IMR-90 (cell line): Measurements from ENCODE around the gene AQP12A. TPM values are rescaled to one million over a fixed set of nuclear protein-coding genes. Genes with fewer than 3 reads are reported as not detected.

Source experiments
- ATAC-seq: fragments of 200-7000 bp; cut with Tn5 transposase; 2 replicates; pipeline ENCODE4 v1.9.1; 2020; ENCODE audit warnings: low read depth, mild to moderate bottlenecking, moderate library complexity
- BruUV-seq: library from RNA; stranded (reverse); fragments of 400-500 nt; replicated peaks from 2 replicates; lab custom pipeline; 2021; lab: Mats Ljungman, UMichigan
- CTCF ChIA-PET: fragments of 300-600 bp; formaldehyde crosslinking; extraction: SDS; loops from one replicate; lab custom pipeline; 2021; ENCODE audit warnings: antibody characterized with exemption; lab: Yijun Ruan, JAX
- POLR2A ChIA-PET: fragments of 300-600 bp; sonication (Branson Sonifier 250); formaldehyde crosslinking; loops from one replicate; lab custom pipeline; 2022; ENCODE audit warnings: antibody characterized with exemption; ENCODE audit not compliant: unreplicated experiment; lab: Charles Lee
- DNase-seq: peaks from one replicate; pipeline ENCODE4 v3.0.0; 2013
- H2AFZ ChIP-seq: replicated peaks from 2 replicates; pipeline ENCODE3; 2013; ENCODE audit warnings: low read length, mild to moderate bottlenecking; ENCODE audit not compliant: poor library complexity
- H2AK5ac ChIP-seq: 2 replicates; pipeline ENCODE4 v1.6.1; 2013; ENCODE audit warnings: low read depth, low read length, inconsistent platforms
- H2AK9ac ChIP-seq: replicated peaks from 2 replicates; pipeline ENCODE3; 2013; ENCODE audit warnings: mild to moderate bottlenecking, low read depth, low read length, moderate library complexity; ENCODE audit not compliant: poor library complexity
- H2BK120ac ChIP-seq: 2 replicates; pipeline ENCODE4 v1.6.1; 2013; ENCODE audit warnings: low read depth, low read length, inconsistent platforms
- H2BK15ac ChIP-seq: 3 replicates; pipeline ENCODE4 v1.6.1; 2013; ENCODE audit warnings: low read depth, low read length, inconsistent platforms
- H2BK20ac ChIP-seq: 2 replicates; pipeline ENCODE4 v1.6.1; 2013; ENCODE audit warnings: low read depth, mild to moderate bottlenecking, inconsistent platforms, low read length, moderate library complexity
- H2BK5ac ChIP-seq: 2 replicates; pipeline ENCODE4 v1.6.1; 2013; ENCODE audit warnings: mild to moderate bottlenecking, low read depth, low read length, inconsistent platforms; ENCODE audit not compliant: poor library complexity, severe bottlenecking
- H3K14ac ChIP-seq: replicated peaks from 2 replicates; pipeline ENCODE4 v1.6.1; 2013; ENCODE audit warnings: low read depth, low read length, inconsistent platforms
- H3K18ac ChIP-seq: 2 replicates; pipeline ENCODE4 v1.6.1; 2013; ENCODE audit warnings: low read depth, low read length, control low read depth
- H3K23ac ChIP-seq: 2 replicates; pipeline ENCODE4 v1.6.1; 2013; ENCODE audit warnings: low read depth, low read length, inconsistent platforms
- H3K27ac ChIP-seq: 2 replicates; pipeline ENCODE4 v1.5.1; 2013; ENCODE audit warnings: mild to moderate bottlenecking, control low read depth, low read length; ENCODE audit not compliant: insufficient read depth
- H3K27me3 ChIP-seq: 2 replicates; pipeline ENCODE4 v1.6.1; 2013; ENCODE audit warnings: low read length; ENCODE audit not compliant: control insufficient read depth, insufficient read depth
- H3K36me3 ChIP-seq: 2 replicates; pipeline ENCODE4 v1.6.1; 2013; ENCODE audit warnings: low read length, mixed read lengths; ENCODE audit not compliant: control insufficient read depth, insufficient read depth
- H3K4ac ChIP-seq: 2 replicates; pipeline ENCODE4 v1.6.1; 2013; ENCODE audit warnings: low read depth, low read length, inconsistent platforms
- H3K4me1 ChIP-seq: 2 replicates; pipeline ENCODE4 v1.6.1; 2013; ENCODE audit warnings: low read length, mixed read lengths; ENCODE audit not compliant: control insufficient read depth, insufficient read depth
- H3K4me2 ChIP-seq: 2 replicates; pipeline ENCODE4 v1.6.1; 2013; ENCODE audit warnings: low read depth, mild to moderate bottlenecking, control low read depth, low read length, moderate library complexity
- H3K4me3 ChIP-seq: 2 replicates; pipeline ENCODE4 v1.5.1; 2013; ENCODE audit warnings: low read depth, mild to moderate bottlenecking, control low read depth, low read length, moderate library complexity; ENCODE audit not compliant: insufficient read depth
- H3K56ac ChIP-seq: 2 replicates; pipeline ENCODE4 v1.6.1; 2013; ENCODE audit warnings: low read length, inconsistent platforms; ENCODE audit not compliant: insufficient read depth; ENCODE audit errors: extremely low read depth
- H3K79me1 ChIP-seq, 2 experiments: 2 replicates each; pipeline ENCODE4 v1.6.1; 2013; ENCODE audit warnings: low read length in 2 of 2, inconsistent platforms in 1 of 2, low read depth in 1 of 2
- H3K9ac ChIP-seq: 2 replicates; pipeline ENCODE4 v1.6.1; 2013; ENCODE audit warnings: low read depth, low read length, control low read depth
- H3K9me1 ChIP-seq: 2 replicates; pipeline ENCODE4 v1.6.1; 2013; ENCODE audit warnings: low read length, inconsistent platforms; ENCODE audit not compliant: insufficient read depth
- H3K9me3 ChIP-seq: 2 replicates; pipeline ENCODE4 v1.6.1; 2013; ENCODE audit warnings: low read length; ENCODE audit not compliant: control insufficient read depth, insufficient read depth
- H4K20me1 ChIP-seq: 2 replicates; pipeline ENCODE4 v1.6.1; 2013; ENCODE audit warnings: low read length, inconsistent platforms; ENCODE audit not compliant: insufficient read depth
- H4K5ac ChIP-seq: 2 replicates; pipeline ENCODE4 v1.6.1; 2013; ENCODE audit warnings: mild to moderate bottlenecking, low read depth, low read length, control low read depth
- H4K8ac ChIP-seq, 2 experiments: 2 replicates each; pipeline ENCODE4 v1.6.1; 2013; ENCODE audit warnings: low read depth in 2 of 2, low read length in 2 of 2, control low read depth in 1 of 2, inconsistent platforms in 1 of 2
- H4K91ac ChIP-seq: 2 replicates; pipeline ENCODE4 v1.6.1; 2013; ENCODE audit warnings: low read depth, low read length, inconsistent platforms; ENCODE audit not compliant: insufficient read depth
- CEBPB ChIP-seq: IDR thresholded peaks from 2 replicates; pipeline ENCODE4 v1.6.1; 2012; ENCODE audit warnings: low read depth, low read length, improper control_type of control experiment
- FOS ChIP-seq: fragments of 150-350 bp; IDR thresholded peaks from 2 replicates; pipeline ENCODE4 v1.6.1; 2016; ENCODE audit warnings: low read depth, low read length
- MAFK ChIP-seq: IDR thresholded peaks from 2 replicates; pipeline ENCODE4 v1.6.1; 2012; ENCODE audit warnings: low read depth, low read length, improper control_type of control experiment
- NFE2L2 ChIP-seq: fragments of 150-350 bp; IDR thresholded peaks from 2 replicates; pipeline ENCODE4 v1.6.1; 2016; ENCODE audit warnings: low read depth, mild to moderate bottlenecking, low read length
- POLR2A ChIP-seq: IDR thresholded peaks from 2 replicates; pipeline ENCODE4 v1.6.1; 2012; ENCODE audit warnings: mild to moderate bottlenecking, low read depth, low read length
- RCOR1 ChIP-seq: IDR thresholded peaks from 2 replicates; pipeline ENCODE4 v1.6.1; 2012; ENCODE audit warnings: mild to moderate bottlenecking, low read length, improper control_type of control experiment; ENCODE audit not compliant: insufficient replicate concordance
- RFX5 ChIP-seq: IDR thresholded peaks from 2 replicates; pipeline ENCODE4 v1.8.0; 2012; ENCODE audit warnings: low read depth, mild to moderate bottlenecking, low read length, moderate library complexity
- WGBS, 2 experiments: methylation state at CpG; one replicate each; pipeline versions ENCODE4 v1.1.5 to v1.1.7; 2013; ENCODE audit warnings: missing lambda C conversion rate in 2 of 2; ENCODE audit not compliant: insufficient read length in 1 of 2; ENCODE audit errors: extremely low coverage in 2 of 2; 5-methylcytosine and 5-hydroxymethylcytosine counted together
- dilution Hi-C: fragments of 300-500 bp; cut with HindIII; formaldehyde crosslinking; loops from one replicate; pipeline ENCODE4 v1.14.3; 2018; ENCODE audit warnings: low sequenced_read_pairs; ENCODE audit not compliant: unreplicated experiment
- in situ Hi-C: fragments of 300-500 bp; cut with MboI; formaldehyde crosslinking; loops from 3 replicates; pipeline ENCODE4 v1.14.3; 2019; ENCODE audit warnings: low sequenced_read_pairs, inconsistent platforms, mixed read lengths
- intact Hi-C: fragments of 100-400 bp; cut with micrococcal nuclease; formaldehyde crosslinking; loops from 2 replicates; pipeline ENCODE4 v1.10.0; 2022
- polyA plus RNA-seq, 3 experiments: library from polyadenylated mRNA; depleted of rRNA; stranded (reverse); fragments of >200 nt; gene quantifications; 2 replicates each; pipeline ENCODE4 v1.2.3, GENCODE V29; 2012; ENCODE audit warnings: low replicate concordance in 1 of 3
- total RNA-seq: library from RNA; depleted of rRNA; stranded (reverse); fragments of >200 nt; gene quantifications from 2 replicates; pipeline ENCODE4 v1.2.3, GENCODE V29; 2012
- TF ChIP-seq, protein P1 (sequence below): conservative IDR thresholded peaks from 2 replicates; pipeline ENCODE4 v1.5.1; 2012; ENCODE audit warnings: mild to moderate bottlenecking, low read depth, low read length, improper control_type of control experiment
- TF ChIP-seq, protein P2 (sequence below): fragments of 150-350 bp; IDR thresholded peaks from 2 replicates; pipeline ENCODE4 v1.6.1; 2017; ENCODE audit warnings: mild to moderate bottlenecking, antibody characterized with exemption, low read length, low read depth
- TF ChIP-seq, protein P3 (sequence below): fragments of 150-350 bp; IDR thresholded peaks from 2 replicates; pipeline ENCODE4 v1.6.1; 2016; ENCODE audit warnings: low read depth, mild to moderate bottlenecking, low read length, moderate library complexity, borderline replicate concordance

AQP12A gene
- total and polyA plus RNA-seq, 2 of the 4 experiments (the other 2 are of a cell fraction): not detected

DNA sequence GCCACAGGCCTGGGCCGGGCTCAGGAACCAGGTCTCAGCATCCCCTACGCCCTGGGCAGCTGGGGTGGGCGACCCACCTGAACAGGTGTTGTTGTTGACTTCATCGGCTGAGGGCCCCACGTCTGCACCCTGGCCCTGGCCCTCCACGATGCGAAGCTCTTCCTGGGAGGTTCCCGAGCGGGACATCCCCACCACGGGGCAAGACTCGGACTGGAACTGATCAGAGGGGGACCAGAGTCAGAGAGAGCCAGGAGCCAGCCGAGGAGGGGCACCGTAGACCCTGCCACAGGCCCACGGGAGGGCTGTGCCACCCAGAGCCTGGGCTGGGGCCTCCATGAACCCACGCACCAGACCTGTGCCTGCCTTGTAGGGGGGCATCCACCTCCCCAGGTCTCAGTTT lies 54.3 kb downstream of the AQP12A start:
- no peak overlapping the region for H2BK15ac ChIP-seq
- no peak for TF ChIP-seq RCOR1
- no peak for TF ChIP-seq CEBPB
- TF ChIP-seq, protein P1, sequence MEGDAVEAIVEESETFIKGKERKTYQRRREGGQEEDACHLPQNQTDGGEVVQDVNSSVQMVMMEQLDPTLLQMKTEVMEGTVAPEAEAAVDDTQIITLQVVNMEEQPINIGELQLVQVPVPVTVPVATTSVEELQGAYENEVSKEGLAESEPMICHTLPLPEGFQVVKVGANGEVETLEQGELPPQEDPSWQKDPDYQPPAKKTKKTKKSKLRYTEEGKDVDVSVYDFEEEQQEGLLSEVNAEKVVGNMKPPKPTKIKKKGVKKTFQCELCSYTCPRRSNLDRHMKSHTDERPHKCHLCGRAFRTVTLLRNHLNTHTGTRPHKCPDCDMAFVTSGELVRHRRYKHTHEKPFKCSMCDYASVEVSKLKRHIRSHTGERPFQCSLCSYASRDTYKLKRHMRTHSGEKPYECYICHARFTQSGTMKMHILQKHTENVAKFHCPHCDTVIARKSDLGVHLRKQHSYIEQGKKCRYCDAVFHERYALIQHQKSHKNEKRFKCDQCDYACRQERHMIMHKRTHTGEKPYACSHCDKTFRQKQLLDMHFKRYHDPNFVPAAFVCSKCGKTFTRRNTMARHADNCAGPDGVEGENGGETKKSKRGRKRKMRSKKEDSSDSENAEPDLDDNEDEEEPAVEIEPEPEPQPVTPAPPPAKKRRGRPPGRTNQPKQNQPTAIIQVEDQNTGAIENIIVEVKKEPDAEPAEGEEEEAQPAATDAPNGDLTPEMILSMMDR: no peak
- no peak for TF ChIP-seq MAFK
- TF ChIP-seq FOS: no peak
- TF ChIP-seq, protein P2, sequence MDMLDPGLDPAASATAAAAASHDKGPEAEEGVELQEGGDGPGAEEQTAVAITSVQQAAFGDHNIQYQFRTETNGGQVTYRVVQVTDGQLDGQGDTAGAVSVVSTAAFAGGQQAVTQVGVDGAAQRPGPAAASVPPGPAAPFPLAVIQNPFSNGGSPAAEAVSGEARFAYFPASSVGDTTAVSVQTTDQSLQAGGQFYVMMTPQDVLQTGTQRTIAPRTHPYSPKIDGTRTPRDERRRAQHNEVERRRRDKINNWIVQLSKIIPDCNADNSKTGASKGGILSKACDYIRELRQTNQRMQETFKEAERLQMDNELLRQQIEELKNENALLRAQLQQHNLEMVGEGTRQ: no peak
- TF ChIP-seq POLR2A: no peak
- TF ChIP-seq NFE2L2: no peak
- TF ChIP-seq, protein P3, sequence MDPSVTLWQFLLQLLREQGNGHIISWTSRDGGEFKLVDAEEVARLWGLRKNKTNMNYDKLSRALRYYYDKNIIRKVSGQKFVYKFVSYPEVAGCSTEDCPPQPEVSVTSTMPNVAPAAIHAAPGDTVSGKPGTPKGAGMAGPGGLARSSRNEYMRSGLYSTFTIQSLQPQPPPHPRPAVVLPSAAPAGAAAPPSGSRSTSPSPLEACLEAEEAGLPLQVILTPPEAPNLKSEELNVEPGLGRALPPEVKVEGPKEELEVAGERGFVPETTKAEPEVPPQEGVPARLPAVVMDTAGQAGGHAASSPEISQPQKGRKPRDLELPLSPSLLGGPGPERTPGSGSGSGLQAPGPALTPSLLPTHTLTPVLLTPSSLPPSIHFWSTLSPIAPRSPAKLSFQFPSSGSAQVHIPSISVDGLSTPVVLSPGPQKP: no peak
- no peak for TF ChIP-seq RFX5
- no peak for ATAC-seq
- H3K27me3 ChIP-seq: peaks cover 46% of the 10 kb centered on the region
- H2BK5ac ChIP-seq: no peak overlapping the region
- no peak overlapping the region for H3K23ac ChIP-seq
- H2AFZ ChIP-seq: no peak overlapping the region
- H3K56ac ChIP-seq: no peak overlapping the region
- H3K4me2 ChIP-seq: no peak overlapping the region
- no peak for DNase-seq
- no peak overlapping the region for H2AK5ac ChIP-seq
- ChIA-PET CTCF (no interaction called here), POLR2A (no interaction called here)
- no peak overlapping the region for H3K9ac ChIP-seq
- intact Hi-C loops (no loop called here), in situ Hi-C loops (no loop called here), dilution Hi-C loops (no loop called here)
- no peaks in the 10 kb centered on the region for H3K9me3 ChIP-seq
- no peak overlapping the region for H2BK20ac ChIP-seq
- no peaks in the 10 kb centered on the region for H3K36me3 ChIP-seq
- WGBS, 2 experiments: 62% methylated on average over 11 of the region's 15 CpGs; no CpG with 5 or more reads in 1 of the 2 experiments
- no peaks in the 10 kb centered on the region for H3K9me1 ChIP-seq
- no peak overlapping the region for H4K8ac ChIP-seq
- no peak overlapping the region for H4K91ac ChIP-seq
- H4K5ac ChIP-seq: no peak overlapping the region
- H3K4me3 ChIP-seq: no peak overlapping the region
- H3K4ac ChIP-seq: no peak overlapping the region
- H3K18ac ChIP-seq: no peak overlapping the region
- H3K14ac ChIP-seq: no peak overlapping the region
- no peak overlapping the region for H3K27ac ChIP-seq
- H2AK9ac ChIP-seq: no peak overlapping the region
- no peak overlapping the region for H2BK120ac ChIP-seq
- H3K79me1 ChIP-seq: no peaks in the 10 kb centered on the region
- no peaks in the 10 kb centered on the region for H4K20me1 ChIP-seq
- no peaks in the 10 kb centered on the region for H3K4me1 ChIP-seq
- BruUV-seq: no TSS peak
